HepG2 (cell line): Measurements from ENCODE around the gene ETS2. TPM values are rescaled to one million over a fixed set of nuclear protein-coding genes. Genes with fewer than 3 reads are reported as not detected.
A peak's percentile ranks its signal among the peaks of the same experiment; 100 is the strongest.

ENCODE experiments used
- ATAC-seq: fragments of 200-7000 bp; cut with Tn5 transposase; 3 replicates; pipeline ENCODE4 v1.9.1; 2020; ENCODE audit warnings: mild to moderate bottlenecking, moderate library complexity
- BruUV-seq: library from RNA; stranded (reverse); fragments of 400-500 nt; replicated peaks from 2 replicates; lab custom pipeline; 2021; lab: Mats Ljungman, UMichigan
- CTCF ChIA-PET: fragments of 300-600 bp; formaldehyde crosslinking; extraction: SDS; loops from one replicate; lab custom pipeline; 2021; ENCODE audit warnings: low total read pairs, inconsistent platforms, low intra/inter-chr PET ratio; lab: Yijun Ruan, JAX
- POLR2A ChIA-PET: fragments of 350-600 bp; sonication (Branson Sonifier 250); formaldehyde crosslinking; loops from one replicate; lab custom pipeline; 2020; ENCODE audit warnings: antibody characterized with exemption, inconsistent platforms; lab: Yijun Ruan, JAX
- DNase-seq: peaks from one replicate; pipeline ENCODE4 v3.0.0-alpha.2; 2015; ENCODE audit warnings: low spot score
- FAIRE-seq: peaks from 3 replicates; lab custom pipeline; 2011; peaks lifted over from hg19 to GRCh38; lab: Jason Lieb, UNC
- H2AFZ ChIP-seq: one replicate; pipeline ENCODE4 v1.6.1; 2011; ENCODE audit warnings: low read length, inconsistent platforms
- H3K27ac ChIP-seq: fragments of 300-600 bp; 3 replicates; pipeline ENCODE4 v1.8.0; 2011; ENCODE audit warnings: mixed run types, mild to moderate bottlenecking, mixed read lengths, low read length, inconsistent platforms; ENCODE audit not compliant: insufficient read depth; ENCODE audit errors: extremely low read length
- H3K27me3 ChIP-seq, 2 experiments: fragments of 200-600 bp in 1 of 2; 2 replicates in 1 of 2; 3 replicates in 1 of 2; pipeline versions ENCODE4 v1.6.0 to v1.8.0; 2011; ENCODE audit warnings: low read length in 2 of 2, mild to moderate bottlenecking in 2 of 2, moderate library complexity in 2 of 2, inconsistent platforms in 1 of 2; ENCODE audit not compliant: insufficient read depth in 2 of 2, control insufficient read depth in 1 of 2
- H3K36me3 ChIP-seq, 2 experiments: fragments of 200-600 bp in 1 of 2; replicated peaks in 1 of 2; 2 replicates in 1 of 2; 3 replicates in 1 of 2; pipeline versions ENCODE4 v1.5.1 to v1.8.0; 2011; ENCODE audit warnings: low read length in 2 of 2, inconsistent platforms in 1 of 2; ENCODE audit not compliant: insufficient read depth in 2 of 2, control insufficient read depth in 1 of 2
- H3K4me1 ChIP-seq: 2 replicates; pipeline ENCODE4 v1.5.1; 2012; ENCODE audit warnings: low read length, inconsistent platforms; ENCODE audit not compliant: insufficient read depth
- H3K4me2 ChIP-seq: 2 replicates; pipeline ENCODE4 v1.6.0; 2011; ENCODE audit warnings: low read depth, low read length, inconsistent platforms
- H3K4me3 ChIP-seq, 3 experiments: fragments of 200-600 bp in 1 of 3; sonication (generic), shearing (Covaris generic) in 1 of 3; replicated peaks in 1 of 3; 2 replicates each; pipeline ENCODE4 v1.5.1; 2011 to 2016; ENCODE audit warnings: low read length in 3 of 3, inconsistent platforms in 2 of 3, low read depth in 2 of 3, mild to moderate bottlenecking in 2 of 3, control low read depth in 1 of 3, mixed read lengths in 1 of 3; ENCODE audit not compliant: insufficient read depth in 1 of 3
- H3K79me2 ChIP-seq: one replicate; pipeline ENCODE4 v1.6.1; 2011; ENCODE audit warnings: low read length, inconsistent platforms; ENCODE audit not compliant: insufficient read depth
- H3K9ac ChIP-seq: 2 replicates; pipeline ENCODE4 v1.6.0; 2011; ENCODE audit warnings: mild to moderate bottlenecking, low read depth, low read length, inconsistent platforms; ENCODE audit not compliant: insufficient read depth
- H3K9me3 ChIP-seq: 2 replicates; pipeline ENCODE4 v1.5.1; 2012; ENCODE audit warnings: mild to moderate bottlenecking, low read length
- H4K20me1 ChIP-seq: 2 replicates; pipeline ENCODE4 v1.6.0; 2011; ENCODE audit warnings: inconsistent platforms, mild to moderate bottlenecking, low read length, moderate library complexity; ENCODE audit not compliant: insufficient read depth
- ARNTL ChIP-seq: sonication (generic); formaldehyde crosslinking; IDR thresholded peaks from 2 replicates; pipeline ENCODE4 v1.4.0; 2020; ENCODE audit warnings: mild to moderate bottlenecking, missing genetic modification reagents
- BORCS8-MEF2B ChIP-seq: sonication (generic); formaldehyde crosslinking; IDR thresholded peaks from 2 replicates; pipeline ENCODE4 v1.8.0; 2022; ENCODE audit warnings: mild to moderate bottlenecking, missing genetic modification reagents
- ELF4 ChIP-seq: sonication (generic); formaldehyde crosslinking; IDR thresholded peaks from 2 replicates; pipeline ENCODE4 v1.5.0; 2020; ENCODE audit warnings: missing genetic modification reagents, mild to moderate bottlenecking, moderate library complexity, borderline replicate concordance
- HOXA9 ChIP-seq: sonication (generic); formaldehyde crosslinking; IDR thresholded peaks from 2 replicates; pipeline ENCODE4 v1.8.1; 2022; ENCODE audit warnings: missing genetic modification reagents, mild to moderate bottlenecking, moderate library complexity, borderline replicate concordance
- KMT2B ChIP-seq: IDR thresholded peaks from 2 replicates; pipeline ENCODE4 v1.6.1; 2016; ENCODE audit warnings: missing genetic modification reagents, missing compliant biosample characterization
- MAF1 ChIP-seq: sonication (generic); formaldehyde crosslinking; IDR thresholded peaks from 2 replicates; pipeline ENCODE4 v1.5.0; 2020; ENCODE audit warnings: missing genetic modification reagents, borderline replicate concordance
- MEIS1 ChIP-seq: sonication (generic); formaldehyde crosslinking; IDR thresholded peaks from 2 replicates; pipeline ENCODE4 v1.9.0; 2021; ENCODE audit warnings: mild to moderate bottlenecking, missing genetic modification reagents, moderate library complexity, borderline replicate concordance
- POLR2AphosphoS5 ChIP-seq: IDR thresholded peaks from 2 replicates; pipeline ENCODE4 v1.6.1; 2012; ENCODE audit warnings: low read depth, low read length
- RBFOX2 ChIP-seq: fragments of 200-400 bp; formaldehyde crosslinking; IDR thresholded peaks from 2 replicates; pipeline ENCODE4 v1.6.1; 2017; ENCODE audit warnings: low read depth, mild to moderate bottlenecking, low read length
- RXRA ChIP-seq: sonication (generic); formaldehyde crosslinking; IDR thresholded peaks from 2 replicates; pipeline ENCODE4 v1.5.1; 2020; ENCODE audit warnings: missing genetic modification reagents
- ZFP36L2 ChIP-seq: sonication (generic); formaldehyde crosslinking; IDR thresholded peaks from 2 replicates; pipeline ENCODE4 v1.4.0; 2020; ENCODE audit warnings: missing genetic modification reagents
- ZNF354B ChIP-seq: sonication (generic); formaldehyde crosslinking; IDR thresholded peaks from 2 replicates; pipeline ENCODE4 v1.8.0; 2022; ENCODE audit warnings: mild to moderate bottlenecking, missing genetic modification reagents
- ZNF441 ChIP-seq: sonication (generic); formaldehyde crosslinking; IDR thresholded peaks from 2 replicates; pipeline ENCODE4 v1.7.0; 2021; ENCODE audit warnings: missing genetic modification reagents, borderline replicate concordance
- ZNF841 ChIP-seq: sonication (generic); formaldehyde crosslinking; IDR thresholded peaks from 2 replicates; pipeline ENCODE4 v1.8.1; 2023; ENCODE audit warnings: missing genetic modification reagents, borderline replicate concordance
- ZSCAN12 ChIP-seq: sonication (generic); formaldehyde crosslinking; IDR thresholded peaks from 2 replicates; pipeline ENCODE4 v1.9.0; 2021; ENCODE audit warnings: mild to moderate bottlenecking, missing genetic modification reagents
- ZSCAN21 ChIP-seq: sonication (generic); formaldehyde crosslinking; IDR thresholded peaks from 2 replicates; pipeline ENCODE4 v1.8.0; 2022; ENCODE audit warnings: mild to moderate bottlenecking, missing genetic modification reagents, moderate library complexity, borderline replicate concordance
- ZSCAN29 ChIP-seq: sonication (generic); formaldehyde crosslinking; conservative IDR thresholded peaks from 2 replicates; pipeline ENCODE4 v1.4.0; 2020; ENCODE audit warnings: mild to moderate bottlenecking, missing genetic modification reagents
- WGBS: methylation state at CpG from one replicate; pipeline ENCODE4 v1.1.6; 2017; ENCODE audit warnings: low lambda C conversion rate; 5-methylcytosine and 5-hydroxymethylcytosine counted together
- in situ Hi-C: cut with HindIII; loops from 2 replicates; pipeline ENCODE4 v1.10.0; 2017; ENCODE audit warnings: low pct_unique_long_range_greater_than_20kb; ENCODE audit not compliant: extremely low pct_ligation_motif_present
- intact Hi-C: fragments of 100-400 bp; cut with micrococcal nuclease; formaldehyde crosslinking; loops from one replicate; pipeline ENCODE4 v1.10.0; 2022; ENCODE audit not compliant: unreplicated experiment
- polyA plus RNA-seq, 8 experiments: library from polyadenylated mRNA; depleted of rRNA in 3 of 8; stranded (reverse) in 7 of 8; unstranded in 1 of 8; fragments of >200 nt; fragmentation: Illumina TruSeq in 4 of 8; extraction: Trizol in 4 of 8; gene quantifications; 2 replicates each; pipeline versions ENCODE4 v1.2.1 to v1.2.3, GENCODE V29; 2011 to 2016; ENCODE audit warnings: low read depth in 4 of 8, missing spikeins in 1 of 8, mixed read lengths in 1 of 8; ENCODE audit not compliant: insufficient read depth in 1 of 8
- total RNA-seq, 5 experiments: library from RNA; depleted of rRNA; stranded (reverse); fragments of >200 nt; fragmentation: Illumina TruSeq; extraction: Trizol; gene quantifications; 2 replicates each; pipeline ENCODE4 v1.2.3, GENCODE V29; 2016; ENCODE audit warnings: low read depth in 1 of 5
- TF ChIP-seq, protein P1 (sequence below): fragments of 450-650 bp; IDR thresholded peaks from 2 replicates; pipeline ENCODE4 v1.6.1; 2017; ENCODE audit warnings: mild to moderate bottlenecking
- TF ChIP-seq, protein P2 (sequence below): sonication (generic); formaldehyde crosslinking; IDR thresholded peaks from 2 replicates; pipeline ENCODE4 v1.8.0; 2022; ENCODE audit warnings: missing genetic modification reagents, low read depth, mild to moderate bottlenecking, borderline replicate concordance
- TF ChIP-seq, protein P3 (sequence below): IDR thresholded peaks from 2 replicates; pipeline ENCODE4 v1.6.1; 2016; ENCODE audit warnings: missing biosample characterization, missing genetic modification reagents, low read depth

The ETS2 gene
- total and polyA plus RNA-seq, 2 of the 13 experiments (the other 11 are each of a cell fraction or from before 2014, with no cell fraction given): 24.6 to 64.4 TPM

DNA sequence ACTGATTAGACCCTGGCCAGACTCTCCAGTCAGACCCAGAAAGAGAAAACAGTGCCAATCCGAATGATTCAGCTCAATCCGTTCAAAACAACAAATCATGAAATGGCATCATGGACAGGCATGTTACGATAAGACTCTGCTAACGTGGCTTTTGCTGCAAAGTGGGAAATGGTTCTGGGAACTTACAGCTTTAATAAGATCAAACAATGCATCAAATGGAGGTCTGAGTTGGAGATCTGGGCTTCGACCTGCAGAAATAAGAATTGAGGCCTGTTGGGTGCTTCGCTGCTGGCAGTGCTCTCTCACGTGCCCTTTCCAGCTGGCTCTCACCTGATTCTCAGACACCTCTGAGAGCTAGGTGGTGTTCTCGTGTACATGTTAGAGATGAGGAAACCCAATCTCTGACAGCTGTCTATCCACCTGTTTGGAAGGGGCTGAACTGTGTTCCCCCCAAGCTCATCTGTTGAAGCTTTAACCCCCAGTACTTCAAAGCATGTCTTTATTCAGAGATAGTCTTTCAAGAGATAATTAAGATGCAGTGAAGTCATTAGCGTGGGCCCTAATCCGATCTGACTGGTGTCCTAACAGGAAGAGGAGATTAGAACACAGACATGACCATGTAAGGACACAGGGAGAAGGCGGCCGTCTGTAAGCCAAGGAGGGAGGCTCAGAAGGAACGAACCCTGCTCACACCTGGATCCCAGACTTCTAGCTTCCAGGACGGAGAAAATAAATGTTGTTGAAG, 45.5 kb upstream of the ETS2 start:
- DNase-seq (no peak), FAIRE-seq (no peak), ATAC-seq (no peak)
- no peak for TF ChIP-seq BORCS8-MEF2B (CRISPR knock-in tag)
- TF ChIP-seq RBFOX2: no peak
- TF ChIP-seq MAF1: no peak
- TF ChIP-seq KMT2B (CRISPR knock-in tag): no peak
- TF ChIP-seq ZNF441 (CRISPR knock-in tag): no peak
- no peak for TF ChIP-seq ZSCAN29
- TF ChIP-seq, protein P1, sequence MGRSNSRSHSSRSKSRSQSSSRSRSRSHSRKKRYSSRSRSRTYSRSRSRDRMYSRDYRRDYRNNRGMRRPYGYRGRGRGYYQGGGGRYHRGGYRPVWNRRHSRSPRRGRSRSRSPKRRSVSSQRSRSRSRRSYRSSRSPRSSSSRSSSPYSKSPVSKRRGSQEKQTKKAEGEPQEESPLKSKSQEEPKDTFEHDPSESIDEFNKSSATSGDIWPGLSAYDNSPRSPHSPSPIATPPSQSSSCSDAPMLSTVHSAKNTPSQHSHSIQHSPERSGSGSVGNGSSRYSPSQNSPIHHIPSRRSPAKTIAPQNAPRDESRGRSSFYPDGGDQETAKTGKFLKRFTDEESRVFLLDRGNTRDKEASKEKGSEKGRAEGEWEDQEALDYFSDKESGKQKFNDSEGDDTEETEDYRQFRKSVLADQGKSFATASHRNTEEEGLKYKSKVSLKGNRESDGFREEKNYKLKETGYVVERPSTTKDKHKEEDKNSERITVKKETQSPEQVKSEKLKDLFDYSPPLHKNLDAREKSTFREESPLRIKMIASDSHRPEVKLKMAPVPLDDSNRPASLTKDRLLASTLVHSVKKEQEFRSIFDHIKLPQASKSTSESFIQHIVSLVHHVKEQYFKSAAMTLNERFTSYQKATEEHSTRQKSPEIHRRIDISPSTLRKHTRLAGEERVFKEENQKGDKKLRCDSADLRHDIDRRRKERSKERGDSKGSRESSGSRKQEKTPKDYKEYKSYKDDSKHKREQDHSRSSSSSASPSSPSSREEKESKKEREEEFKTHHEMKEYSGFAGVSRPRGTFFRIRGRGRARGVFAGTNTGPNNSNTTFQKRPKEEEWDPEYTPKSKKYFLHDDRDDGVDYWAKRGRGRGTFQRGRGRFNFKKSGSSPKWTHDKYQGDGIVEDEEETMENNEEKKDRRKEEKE: no peak
- TF ChIP-seq, protein P2, sequence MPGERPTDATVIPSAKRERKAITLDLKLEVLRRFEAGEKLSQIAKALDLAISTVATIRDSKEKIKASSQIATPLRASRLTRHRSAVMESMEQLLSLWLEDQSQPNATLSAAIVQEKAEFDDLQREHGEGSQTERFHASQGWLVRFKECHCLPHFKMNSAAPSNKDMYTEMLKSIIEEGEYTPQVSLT (CRISPR knock-in tag): no peak
- no peak for TF ChIP-seq RXRA (CRISPR knock-in tag)
- no peak for TF ChIP-seq HOXA9 (CRISPR knock-in tag)
- TF ChIP-seq ZFP36L2: no peak
- TF ChIP-seq, protein P3, sequence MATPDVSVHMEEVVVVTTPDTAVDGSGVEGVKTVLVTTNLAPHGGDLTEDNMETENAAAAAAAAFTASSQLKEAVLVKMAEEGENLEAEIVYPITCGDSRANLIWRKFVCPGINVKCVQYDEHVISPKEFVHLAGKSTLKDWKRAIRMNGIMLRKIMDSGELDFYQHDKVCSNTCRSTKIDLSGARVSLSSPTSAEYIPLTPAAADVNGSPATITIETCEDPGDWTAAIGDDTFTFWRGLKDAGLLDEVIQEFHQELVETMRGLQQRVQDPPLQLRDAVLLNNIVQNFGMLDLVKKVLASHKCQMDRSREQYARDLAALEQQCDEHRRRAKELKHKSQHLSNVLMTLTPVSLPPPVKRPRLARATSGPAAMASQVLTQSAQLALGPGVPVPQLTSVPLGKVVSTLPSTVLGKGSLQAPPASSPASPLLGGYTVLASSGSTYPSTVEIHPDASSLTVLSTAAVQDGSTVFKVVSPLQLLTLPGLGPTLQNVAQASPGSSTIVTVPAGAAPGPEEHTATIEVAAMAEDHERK (CRISPR knock-in tag): no peak
- TF ChIP-seq ZSCAN21 (CRISPR knock-in tag): no peak
- no peak for TF ChIP-seq ARNTL (CRISPR knock-in tag)
- TF ChIP-seq ZNF354B (CRISPR knock-in tag): no peak
- TF ChIP-seq ZSCAN12: no peak
- no peak for TF ChIP-seq MEIS1 (CRISPR knock-in tag)
- TF ChIP-seq ZNF841: no peak
- TF ChIP-seq ELF4 (CRISPR knock-in tag): no peak
- no peak for TF ChIP-seq POLR2AphosphoS5
- Histone ChIP-seq H3K27me3 (peaks cover 1 to 15% of the 10 kb centered on the region in 2 experiments; a peak in 3 of 5 replicates), H3K9ac (no peak overlapping the region), H3K9me3 (no peaks in the 10 kb centered on the region), H2AFZ (peak overlapping the region; percentile 62), H3K4me2 (no peak overlapping the region), H3K4me3 (no peak overlapping the region), H4K20me1 (no peaks in the 10 kb centered on the region), H3K27ac (no peak overlapping the region), H3K36me3 (no peaks in the 10 kb centered on the region), H3K4me1 (peaks cover 8% of the 10 kb centered on the region), H3K79me2 (no peaks in the 10 kb centered on the region)
- BruUV-seq: no TSS peak
- POLR2A ChIA-PET: no interaction called here
- in situ Hi-C loops: no loop called here
- WGBS: 43% methylated on average over 14 of the region's 14 CpGs
- CTCF ChIA-PET: no interaction called here
- intact Hi-C loops: no loop called here
